NCI-H82 (cell line): ENCODE measurements around the gene POLR1E.

Source experiments
- DNase-seq: peaks from one replicate; lab custom pipeline; 2025; lab: John Stamatoyannopoulos, UW

POLR1E gene, protein sequence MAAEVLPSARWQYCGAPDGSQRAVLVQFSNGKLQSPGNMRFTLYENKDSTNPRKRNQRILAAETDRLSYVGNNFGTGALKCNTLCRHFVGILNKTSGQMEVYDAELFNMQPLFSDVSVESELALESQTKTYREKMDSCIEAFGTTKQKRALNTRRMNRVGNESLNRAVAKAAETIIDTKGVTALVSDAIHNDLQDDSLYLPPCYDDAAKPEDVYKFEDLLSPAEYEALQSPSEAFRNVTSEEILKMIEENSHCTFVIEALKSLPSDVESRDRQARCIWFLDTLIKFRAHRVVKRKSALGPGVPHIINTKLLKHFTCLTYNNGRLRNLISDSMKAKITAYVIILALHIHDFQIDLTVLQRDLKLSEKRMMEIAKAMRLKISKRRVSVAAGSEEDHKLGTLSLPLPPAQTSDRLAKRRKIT

DNA sequence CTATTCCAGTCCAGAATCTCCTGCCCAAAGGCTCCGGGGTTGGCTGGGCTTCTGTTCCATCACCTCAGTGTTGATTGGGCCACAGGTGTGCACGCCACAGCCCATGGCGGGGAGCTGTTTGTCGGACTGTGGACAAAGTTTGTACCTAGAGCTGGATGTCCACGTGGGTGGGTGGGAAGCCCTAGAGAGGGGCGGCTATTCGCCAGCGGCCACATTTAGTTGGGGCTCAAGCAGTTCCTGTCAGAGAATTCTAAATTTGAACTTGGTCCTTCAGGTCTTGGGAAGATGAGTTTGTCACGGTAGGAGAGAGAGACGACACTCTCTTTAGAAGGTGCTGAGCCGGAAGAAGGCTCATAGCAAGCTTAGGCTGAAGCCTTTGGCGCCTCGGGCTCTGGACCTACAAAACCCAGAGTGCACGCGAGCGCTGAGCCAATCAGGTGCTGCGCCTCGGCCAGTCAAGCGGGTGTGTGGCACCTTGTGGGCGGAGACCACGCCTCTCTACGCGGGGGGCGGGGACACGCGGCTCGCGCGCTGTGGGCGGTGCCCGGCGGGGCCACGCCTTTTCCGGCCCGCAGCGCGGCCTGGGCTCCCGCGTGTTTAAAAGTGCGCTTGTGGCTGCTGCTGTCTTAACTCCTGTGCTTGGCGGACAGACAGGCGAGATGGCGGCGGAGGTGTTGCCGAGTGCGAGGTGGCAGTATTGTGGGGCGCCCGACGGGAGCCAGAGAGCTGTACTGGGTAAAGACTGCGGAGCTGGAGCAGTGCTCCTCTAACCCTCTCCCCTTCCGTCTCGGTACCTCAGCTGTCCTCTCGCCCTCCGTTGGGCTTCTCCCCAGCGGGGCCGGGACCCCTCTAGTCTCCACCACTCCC lies at the start of gene POLR1E:
Gene POLR1E, plus strand, starts transcription at position 560 of the 867 bp plus-strand sequence. Its CDS starts 100 bp downstream, at position 660.
- DNase-seq, result peak; percentile 97

DNA sequence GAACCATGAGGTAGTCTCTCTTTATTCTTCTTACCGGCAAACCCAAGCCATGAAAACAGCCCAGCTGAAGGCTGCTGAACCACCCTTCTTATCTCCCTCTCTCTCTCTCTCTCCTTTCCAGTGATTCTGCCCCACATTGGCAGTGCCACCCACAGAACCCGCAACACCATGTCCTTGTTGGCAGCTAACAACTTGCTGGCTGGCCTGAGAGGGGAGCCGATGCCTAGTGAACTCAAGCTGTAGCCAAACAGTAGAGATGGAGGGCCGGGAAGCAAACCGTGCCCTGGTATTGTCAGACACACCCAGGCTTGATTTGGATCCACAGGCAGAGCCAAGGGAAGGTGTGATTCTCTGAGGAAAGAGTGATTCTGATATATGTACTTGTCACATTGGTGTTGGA lies 49.2 kb upstream of the POLR1E start:
- no peak for DNase-seq

DNA sequence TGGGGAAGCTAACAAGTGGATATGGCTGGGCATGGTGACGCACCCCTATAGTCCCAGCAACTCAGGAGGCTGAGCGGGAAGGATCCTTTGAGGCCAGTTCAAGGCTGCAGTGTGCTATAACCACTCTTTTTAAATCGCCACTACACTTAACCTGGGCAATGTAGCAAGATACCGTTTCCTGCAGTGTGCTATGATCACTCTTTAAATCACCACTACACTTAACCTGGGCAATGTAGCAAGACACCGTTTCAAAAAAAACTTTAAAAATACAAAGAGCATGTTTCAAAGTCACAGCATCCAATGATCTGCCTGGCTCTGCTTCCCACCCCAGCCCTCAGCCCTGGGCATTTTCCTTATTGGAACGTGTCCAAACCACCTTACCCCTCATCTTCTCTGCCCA lies 48.7 kb upstream of the POLR1E start:
- DNase-seq, result no peak

DNA sequence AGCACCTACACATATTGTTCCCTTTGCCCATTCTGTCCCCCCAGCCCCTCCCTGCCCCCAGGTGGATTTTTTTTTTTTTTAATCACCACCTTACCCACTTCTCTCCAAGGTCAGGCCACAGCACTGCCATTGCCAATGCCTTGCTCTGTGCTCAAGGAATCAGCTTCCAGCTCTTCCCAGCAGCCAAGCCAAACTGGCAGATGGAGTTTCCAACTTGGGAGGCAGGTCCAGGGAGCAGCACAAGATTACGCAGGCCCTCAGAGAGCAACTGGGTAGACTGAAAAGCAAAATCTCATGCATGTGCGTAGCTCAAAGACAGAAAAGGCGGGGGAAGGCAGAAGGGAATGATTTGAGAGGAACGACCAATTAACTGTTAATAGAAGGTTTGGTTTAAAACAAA lies 48.1 kb upstream of the POLR1E start:
- DNase-seq, result no peak

DNA sequence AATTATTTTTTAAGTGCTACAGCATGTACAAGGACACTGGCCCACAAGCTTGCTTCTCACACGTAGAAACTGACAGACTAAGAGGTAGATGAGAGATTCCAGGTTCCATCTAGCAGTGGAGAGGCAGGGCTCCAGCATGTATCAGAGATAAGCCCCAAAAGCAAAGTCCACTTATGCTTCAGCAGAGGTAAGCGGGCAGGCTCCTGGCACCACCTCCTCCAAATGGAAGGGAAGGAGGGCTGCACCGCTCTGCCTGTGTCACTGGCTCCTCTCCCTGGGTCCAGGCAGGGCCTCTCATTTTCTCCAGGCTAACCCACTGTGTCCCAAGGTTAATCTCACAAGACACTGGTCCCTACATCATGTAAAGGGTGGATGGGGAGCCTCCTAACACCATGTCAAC lies 47.4 kb upstream of the POLR1E start:
- DNase-seq, result no peak

DNA sequence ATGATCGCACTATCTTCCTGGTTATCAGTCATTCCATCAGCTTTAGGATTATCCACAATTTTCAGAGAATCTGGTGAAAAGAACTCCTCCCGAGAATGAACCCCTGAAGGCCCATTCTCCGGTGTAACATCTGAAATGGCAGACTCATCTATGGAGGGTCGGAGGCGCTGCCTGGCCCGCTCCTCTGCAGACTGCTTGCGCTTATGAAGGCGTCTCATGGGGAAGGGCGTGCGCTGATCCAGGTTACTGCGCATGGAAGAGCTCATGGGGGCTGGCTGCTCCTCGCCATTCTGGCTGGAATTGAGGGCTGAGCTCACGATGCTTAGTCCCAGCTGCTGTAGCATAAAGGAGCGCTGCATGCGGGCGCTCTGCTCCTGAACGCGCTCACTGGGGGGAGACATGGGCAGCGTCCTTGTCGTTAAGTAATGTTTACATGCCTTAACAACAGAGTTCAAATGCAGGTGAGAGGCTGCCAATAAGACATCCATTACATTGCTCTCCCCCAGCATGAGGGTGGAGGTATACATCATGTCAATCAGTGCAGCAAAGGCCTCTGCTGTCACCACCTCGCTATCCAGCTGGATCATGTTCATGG lies 43.9 kb upstream of the POLR1E start:
- no peak for DNase-seq

DNA sequence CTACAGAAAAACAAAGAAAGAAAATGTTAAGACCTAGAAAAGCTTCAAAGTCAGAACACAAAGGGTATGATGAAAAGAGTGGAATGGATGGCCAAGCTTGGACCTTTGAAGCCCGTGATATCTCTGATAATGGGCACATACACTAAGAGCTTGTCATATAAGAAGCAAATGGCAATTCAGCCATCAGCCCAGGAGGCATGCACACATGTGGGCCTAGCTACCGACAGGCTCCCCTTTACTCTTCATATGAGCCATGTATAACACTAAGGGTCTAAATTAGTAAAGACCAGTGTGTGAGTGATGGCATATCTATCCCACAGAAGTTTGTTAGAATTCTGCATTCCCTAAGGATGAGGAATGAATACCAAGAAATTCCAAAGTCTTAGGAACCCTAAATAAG lies 43.2 kb upstream of the POLR1E start:
- no peak for DNase-seq

DNA sequence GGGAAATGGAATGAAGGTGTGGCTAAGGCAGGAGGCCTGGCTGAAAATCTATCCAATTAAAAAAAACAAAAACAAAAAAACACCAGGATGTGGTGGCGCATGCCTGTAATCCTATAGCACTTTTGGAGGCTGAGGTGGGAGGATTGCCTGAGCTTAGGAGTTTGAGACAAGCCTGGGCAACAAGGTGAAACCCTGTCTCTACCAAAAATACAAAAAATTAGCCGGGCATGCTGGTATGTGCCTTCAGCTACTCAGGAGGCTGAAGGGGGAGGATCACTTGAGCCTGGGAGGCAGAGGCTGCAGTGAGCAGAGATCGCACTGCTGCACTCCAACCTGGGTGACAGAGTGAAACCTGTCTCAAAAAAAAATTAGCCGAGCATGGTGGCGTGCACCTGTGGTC lies 42.2 kb upstream of the POLR1E start:
- DNase-seq, result no peak

DNA sequence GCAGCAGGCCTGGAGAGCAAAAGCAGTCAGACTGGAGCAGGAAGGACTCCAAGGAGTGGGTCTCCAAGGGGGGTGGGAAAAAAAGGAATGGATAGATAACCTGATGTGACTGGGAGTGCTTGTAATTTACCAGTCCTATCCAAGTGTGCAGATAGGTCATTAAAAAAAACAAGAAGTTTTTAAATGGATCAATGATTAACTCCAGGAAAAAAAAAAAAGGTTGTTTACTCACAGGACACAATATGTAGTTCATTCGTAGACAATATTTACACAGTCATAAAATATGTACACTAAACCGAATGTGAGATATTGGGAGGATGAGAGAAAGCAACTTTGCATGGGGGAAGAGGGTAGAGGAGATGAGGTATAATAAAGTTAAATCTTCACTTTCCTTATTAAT lies 40.9 kb upstream of the POLR1E start:
- DNase-seq, result no peak

DNA sequence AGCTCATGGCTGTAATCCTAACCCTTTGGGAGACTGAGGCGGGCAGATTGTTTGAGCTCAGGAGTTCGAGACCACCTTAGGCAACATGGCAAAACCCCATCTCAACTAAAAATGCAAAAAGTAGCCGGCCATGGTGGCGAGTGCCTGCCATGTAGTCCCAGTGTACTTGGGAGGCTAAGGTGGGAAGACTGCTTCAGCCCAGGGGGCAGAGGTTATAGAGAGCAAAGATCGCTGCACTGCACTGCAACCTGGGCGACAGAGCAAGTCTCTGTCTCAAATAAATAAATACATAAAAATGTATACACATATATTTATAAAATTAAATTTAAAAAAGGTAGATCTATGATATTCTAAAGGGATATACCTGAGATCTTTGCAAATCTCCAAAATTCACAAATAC lies 39.9 kb upstream of the POLR1E start:
- DNase-seq, result no peak

DNA sequence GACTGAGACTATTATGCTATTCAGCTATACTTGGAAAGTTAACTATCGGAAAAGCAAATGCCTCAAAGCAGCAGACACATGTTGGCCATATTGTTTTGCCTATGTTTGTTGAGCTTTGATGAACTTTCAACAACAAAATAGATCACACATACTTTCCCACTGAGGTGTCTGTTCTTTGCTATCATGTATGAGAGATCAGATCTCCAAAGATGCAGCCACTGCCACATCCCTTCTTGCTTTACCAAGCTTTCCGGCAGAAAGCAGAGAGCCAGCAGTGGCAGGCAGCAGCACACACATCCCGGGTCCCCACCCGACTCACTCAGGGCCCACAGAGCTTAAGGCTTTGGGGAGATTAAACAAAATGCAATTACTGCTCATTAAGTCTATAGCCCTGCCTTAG lies 39.3 kb upstream of the POLR1E start:
- peak; percentile 91 for DNase-seq

DNA sequence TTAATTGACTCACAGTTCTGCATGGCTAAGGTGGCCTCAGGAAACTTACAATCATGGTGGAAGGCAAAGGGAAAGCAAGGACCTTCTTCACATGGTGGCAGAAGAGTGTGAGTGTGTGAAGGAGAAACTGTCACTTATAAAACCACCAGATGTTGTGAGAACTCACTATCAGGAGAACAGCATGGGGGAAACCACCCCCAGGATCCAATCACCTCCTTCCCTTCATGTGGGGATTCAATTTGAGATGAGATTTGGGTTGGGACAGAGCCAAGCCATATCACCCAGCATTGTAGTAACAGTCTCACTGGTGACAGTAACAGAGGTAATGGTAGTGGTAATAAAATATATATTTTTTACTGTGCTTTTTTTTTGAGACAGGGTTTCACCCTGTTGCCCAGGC lies 38.6 kb upstream of the POLR1E start:
- peak; percentile 65 for DNase-seq

DNA sequence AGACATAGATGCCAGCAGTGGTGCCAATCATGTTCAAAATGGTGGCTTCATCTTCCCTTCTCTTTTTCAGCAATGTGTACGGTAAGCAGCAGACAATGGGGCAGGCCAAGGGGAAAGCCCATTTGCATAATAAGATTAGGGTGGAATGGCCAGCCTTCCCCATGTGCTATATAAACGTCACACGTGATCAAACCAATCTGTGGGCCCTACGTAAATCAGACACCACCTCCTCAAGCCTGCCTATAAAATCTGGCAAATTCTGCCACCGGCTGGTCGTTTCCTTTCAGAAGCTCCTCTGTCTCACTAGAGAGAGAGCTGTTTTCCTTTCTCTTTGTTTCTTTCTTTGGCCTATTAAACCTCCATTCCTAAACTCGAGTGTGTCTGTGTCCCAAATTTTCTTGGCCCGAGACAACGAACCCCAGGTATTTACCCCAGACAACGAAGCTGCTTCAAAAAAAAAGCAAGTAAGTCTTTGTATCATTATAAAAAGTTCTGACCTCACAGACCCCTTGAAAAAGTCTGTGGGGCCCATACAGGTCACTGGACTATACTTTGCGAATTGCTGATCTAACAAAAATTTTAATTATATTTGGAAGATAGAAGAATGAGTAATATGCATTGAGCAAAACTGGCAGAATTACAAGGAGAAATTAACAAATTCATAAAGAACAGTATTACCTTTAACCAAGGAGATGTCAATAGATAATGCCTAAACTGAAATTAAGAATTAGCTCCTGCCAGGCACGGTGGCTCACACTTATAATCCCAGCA lies 35.7 kb upstream of the POLR1E start:
- DNase-seq, result peak; percentile 96

DNA sequence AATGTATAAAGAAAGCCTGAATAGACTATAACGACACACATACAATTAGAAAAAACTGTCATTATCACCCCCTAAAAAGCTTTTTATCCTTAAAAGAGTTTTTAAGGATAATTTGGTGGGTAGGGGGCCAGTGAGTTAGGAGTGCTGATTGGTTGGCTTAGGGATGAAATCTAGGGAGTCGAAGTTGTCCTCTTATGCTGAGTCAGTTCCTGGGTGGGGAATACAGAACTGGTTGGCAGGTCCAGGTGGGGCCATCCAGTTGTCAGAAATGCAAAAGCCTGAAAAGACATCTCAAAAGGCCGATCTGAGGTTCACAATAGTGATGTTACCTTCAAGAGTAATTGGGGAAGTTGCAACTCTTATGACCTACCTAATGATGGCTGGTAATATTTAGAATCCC lies 34.1 kb upstream of the POLR1E start:
- no peak for DNase-seq

DNA sequence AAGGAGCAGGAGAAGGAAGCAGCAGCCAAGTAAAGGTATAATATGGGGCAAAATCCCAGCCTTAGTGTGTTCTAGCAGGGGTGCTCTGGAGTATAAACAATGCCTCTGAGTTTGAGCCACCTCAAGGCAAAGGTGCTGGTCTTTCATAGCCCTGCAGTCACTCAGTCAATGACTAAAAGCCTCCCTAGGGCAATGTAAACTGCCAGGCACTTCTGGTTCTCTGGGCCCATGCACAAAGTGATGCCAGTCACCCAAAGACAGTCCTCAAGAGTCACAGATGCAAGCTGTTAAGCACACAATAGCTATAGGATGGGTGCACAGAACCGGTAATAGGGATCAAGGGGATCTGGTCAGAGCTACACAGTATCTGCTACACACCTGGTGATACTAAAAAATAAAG lies 33.1 kb upstream of the POLR1E start:
- no peak for DNase-seq

DNA sequence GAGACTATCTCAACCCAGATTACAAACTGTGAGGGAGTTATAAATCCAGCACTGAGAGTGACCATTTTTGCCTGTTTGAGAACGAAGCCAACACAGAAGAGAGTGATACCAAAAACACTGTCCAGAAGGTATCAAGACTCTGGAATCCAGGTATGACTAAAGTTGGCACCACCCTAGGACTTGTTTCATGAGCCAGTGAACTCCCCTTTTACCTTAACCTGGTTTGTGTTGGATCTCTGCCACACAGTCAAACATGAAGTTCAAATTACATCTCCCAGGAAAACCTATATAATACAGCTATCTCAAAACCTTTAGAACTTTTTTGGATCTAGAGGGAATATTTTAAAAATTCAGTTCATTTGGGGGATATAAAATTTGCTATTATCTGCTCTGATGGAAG lies 31.9 kb upstream of the POLR1E start:
- DNase-seq, result no peak

DNA sequence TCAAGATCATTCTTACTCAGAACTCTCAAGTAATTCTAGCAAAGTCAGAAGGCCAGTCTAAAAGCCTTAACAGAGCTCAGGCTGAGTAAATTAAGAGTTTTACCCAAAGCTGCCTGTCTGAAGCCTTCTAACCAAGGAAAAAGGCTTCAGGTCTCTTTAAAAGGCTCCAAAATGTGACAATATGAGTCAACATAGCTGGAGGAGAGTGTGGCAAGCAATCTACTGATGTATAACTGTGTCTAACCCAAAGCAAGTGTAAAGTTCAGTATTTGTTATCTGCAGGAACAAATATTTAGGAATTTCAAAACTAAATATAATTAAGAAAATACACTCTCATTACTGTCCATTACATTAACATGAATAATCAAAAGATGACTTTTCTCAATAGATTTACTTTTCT lies 31.5 kb upstream of the POLR1E start:
- no peak for DNase-seq

DNA sequence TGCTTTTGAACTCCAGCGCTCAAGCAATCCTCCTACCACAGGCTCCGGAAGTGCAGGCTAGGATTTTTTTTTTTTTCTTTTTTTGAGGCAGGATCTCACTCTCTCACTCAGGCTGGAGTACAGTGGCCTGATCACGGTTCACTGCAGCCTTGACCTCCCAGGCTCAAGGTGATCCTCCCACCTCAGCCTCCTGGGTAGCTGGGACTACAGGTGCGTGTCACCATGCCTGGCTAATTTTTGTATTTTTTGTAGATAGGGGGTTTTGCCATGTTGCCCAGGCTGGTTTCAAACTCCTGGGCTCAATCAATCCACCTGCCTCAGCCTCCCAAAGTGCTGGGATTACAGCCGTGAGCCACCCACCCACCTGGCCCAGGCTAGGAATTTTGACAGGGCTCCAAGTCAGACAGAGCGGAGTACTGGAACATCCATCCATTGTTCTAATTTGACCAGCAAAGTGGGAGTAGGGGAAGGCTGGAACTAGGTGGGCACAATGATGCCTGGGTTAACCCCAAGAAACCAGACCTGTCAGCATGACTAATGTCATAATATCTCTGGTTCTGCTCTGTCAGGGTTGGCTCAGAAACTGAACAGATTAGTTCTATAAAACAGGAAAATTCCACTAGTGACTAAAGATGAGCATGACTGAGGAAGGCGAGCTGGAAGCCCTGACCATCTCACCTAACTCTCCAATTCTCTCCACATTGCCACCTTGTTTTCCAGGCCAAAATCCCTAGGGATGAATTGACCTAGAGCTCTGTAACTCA lies 29.7 kb upstream of the POLR1E start:
- DNase-seq, result no peak

DNA sequence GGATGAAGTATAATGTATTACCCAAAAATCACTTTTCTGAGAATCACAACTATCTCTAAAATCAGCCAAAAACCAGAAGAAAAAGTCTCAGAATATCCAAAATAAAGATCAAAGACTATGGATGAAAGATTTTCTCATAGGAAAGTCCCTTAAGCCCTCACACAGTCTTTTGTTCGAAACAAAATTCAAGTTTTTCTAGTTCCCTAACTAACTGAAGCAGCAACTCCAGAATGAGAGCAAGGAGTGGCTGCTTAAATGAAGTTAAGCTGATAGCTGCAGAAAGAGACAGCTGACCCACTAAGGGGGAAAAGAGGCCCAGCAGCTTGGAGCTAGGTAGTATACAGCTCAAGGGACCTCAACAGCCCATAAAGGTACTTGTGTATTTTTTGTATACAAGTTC lies 28.9 kb upstream of the POLR1E start:
- DNase-seq, result no peak

DNA sequence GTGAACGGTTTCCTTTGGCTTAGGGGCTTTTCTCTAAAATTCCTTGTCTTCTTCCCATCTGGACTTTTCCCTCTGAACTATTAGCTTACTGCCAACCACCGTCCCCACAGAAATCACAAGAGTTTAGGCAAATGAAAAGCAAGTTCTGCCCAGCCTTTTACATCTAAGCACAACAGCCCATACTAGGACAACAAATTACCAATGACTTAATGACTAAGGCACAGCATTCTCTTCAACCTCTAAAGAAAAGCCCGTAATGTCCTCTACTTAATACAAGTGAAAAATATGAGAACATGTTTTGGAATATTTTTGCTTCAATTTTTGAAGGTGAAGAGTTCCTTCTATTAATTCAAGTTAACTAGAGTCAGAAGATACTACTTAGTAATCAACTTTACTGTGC lies 21.7 kb upstream of the POLR1E start:
- DNase-seq, result no peak
